DND-41 (cell line): Measurements from ENCODE around the gene GSK3A.

ENCODE experiments used
- EZH2 ChIP-seq: IDR thresholded peaks from 3 replicates; pipeline ENCODE4 v1.6.1; 2012; ENCODE audit warnings: borderline replicate concordance, low read depth, mild to moderate bottlenecking, moderate library complexity, low read length, inconsistent platforms; ENCODE audit not compliant: severe bottlenecking
- TF ChIP-seq, protein P1 (sequence below): IDR thresholded peaks from 2 replicates; pipeline ENCODE4 v1.5.1; 2012; ENCODE audit warnings: borderline replicate concordance, low read length, moderate library complexity, mild to moderate bottlenecking; ENCODE audit not compliant: poor library complexity, severe bottlenecking; ENCODE audit errors: extremely low read depth

DNA sequence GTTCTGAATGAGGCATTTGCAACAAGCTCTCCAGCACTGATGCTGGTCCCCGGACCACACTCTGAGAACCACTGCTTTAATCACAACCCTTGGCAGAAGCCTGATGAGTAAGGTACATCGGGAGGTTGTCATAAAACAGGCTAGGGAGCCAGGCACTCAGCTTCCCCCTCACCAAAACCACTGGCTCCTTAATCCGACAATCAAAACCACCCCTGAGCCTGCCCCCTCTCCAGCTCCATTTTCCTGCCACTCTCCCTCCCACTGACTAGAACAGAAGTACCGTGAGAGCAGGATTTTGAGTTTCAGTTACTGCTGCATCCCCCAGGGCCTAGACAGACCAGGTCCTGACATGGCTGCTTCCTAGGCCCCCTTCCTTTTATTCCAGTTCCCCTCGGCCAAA, 7.2 kb downstream of the GSK3A start:
- TF ChIP-seq, protein P1, sequence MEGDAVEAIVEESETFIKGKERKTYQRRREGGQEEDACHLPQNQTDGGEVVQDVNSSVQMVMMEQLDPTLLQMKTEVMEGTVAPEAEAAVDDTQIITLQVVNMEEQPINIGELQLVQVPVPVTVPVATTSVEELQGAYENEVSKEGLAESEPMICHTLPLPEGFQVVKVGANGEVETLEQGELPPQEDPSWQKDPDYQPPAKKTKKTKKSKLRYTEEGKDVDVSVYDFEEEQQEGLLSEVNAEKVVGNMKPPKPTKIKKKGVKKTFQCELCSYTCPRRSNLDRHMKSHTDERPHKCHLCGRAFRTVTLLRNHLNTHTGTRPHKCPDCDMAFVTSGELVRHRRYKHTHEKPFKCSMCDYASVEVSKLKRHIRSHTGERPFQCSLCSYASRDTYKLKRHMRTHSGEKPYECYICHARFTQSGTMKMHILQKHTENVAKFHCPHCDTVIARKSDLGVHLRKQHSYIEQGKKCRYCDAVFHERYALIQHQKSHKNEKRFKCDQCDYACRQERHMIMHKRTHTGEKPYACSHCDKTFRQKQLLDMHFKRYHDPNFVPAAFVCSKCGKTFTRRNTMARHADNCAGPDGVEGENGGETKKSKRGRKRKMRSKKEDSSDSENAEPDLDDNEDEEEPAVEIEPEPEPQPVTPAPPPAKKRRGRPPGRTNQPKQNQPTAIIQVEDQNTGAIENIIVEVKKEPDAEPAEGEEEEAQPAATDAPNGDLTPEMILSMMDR: no peak
- no peak for TF ChIP-seq EZH2
